Measurements from ENCODE around the gene EXOSC7. TPM values are rescaled to one million over a fixed set of nuclear protein-coding genes. Genes with fewer than 3 reads are reported as not detected.
"Not testable (repeated sequence)": the region's sequence is repeated elsewhere in the genome, so short reads cannot be mapped to it uniquely, and the experiment has no call there.

EXOSC7 gene
- total and polyA plus RNA-seq, 4 experiments from 2014 or later: 44.6 to 66.9 (median 47.3) TPM

- POLR2A ChIA-PET (ENCODE audit: partially characterized antibody): no interaction called here
- CTCF ChIA-PET (ENCODE audit: partially characterized antibody): interaction anchor here (7.8 to 20.4 kb wide), 2 partner anchors 8 to 159 kb away, joined by 42 to 688 read pairs; no protein-coding TSS in a partner anchor
Measured at GRCh38 chr3:45049807-45050206, 73.8 kb downstream of the EXOSC7 start.

DNA sequence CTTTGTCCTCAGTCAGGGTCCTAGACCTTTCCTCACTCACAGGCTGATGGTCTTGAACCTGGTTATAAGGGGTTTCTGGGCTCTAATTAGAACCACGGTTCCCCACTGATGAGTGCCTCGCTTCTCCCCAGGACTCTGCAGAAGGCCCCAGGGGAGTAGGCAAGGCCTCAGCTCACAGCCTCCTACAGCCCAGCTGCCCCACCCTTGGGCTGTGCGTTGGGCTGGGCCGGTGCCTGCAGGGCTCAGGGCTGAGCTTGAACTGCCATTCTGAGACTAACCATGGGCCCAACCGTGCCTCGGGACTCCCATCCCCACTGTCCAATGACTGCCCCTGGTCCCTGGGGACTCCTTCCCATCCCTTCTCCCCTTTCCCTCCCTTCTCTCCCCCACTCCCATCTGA lies 75.6 kb downstream of the EXOSC7 start:
- Mint-ChIP-seq H3K27me3 (peaks cover 7 to 10% of the 10 kb centered on the region in 2 donors), H3K4me1 (peaks cover 0 to 7% (median 4%) of the 10 kb centered on the region in 4 donors), H3K36me3 (no peaks in the 10 kb centered on the region), H3K4me3 (no peak overlapping the region), H3K9me3 (no peaks in the 10 kb centered on the region), H3K27ac (no peak overlapping the region)
- ChIA-PET CTCF (ENCODE audit: partially characterized antibody) (interaction anchor here (7.8 kb wide), 1 partner anchor 10 kb away, joined by 42 read pairs; no protein-coding TSS in a partner anchor), POLR2A (ENCODE audit: partially characterized antibody) (no interaction called here)
- Histone ChIP-seq H3K9me3 (ENCODE audit: control insufficient read depth in 1 of 2, low read length in 2 of 2) (no peaks in the 10 kb centered on the region), H3K27me3 (ENCODE audit: insufficient read depth, low read length) (no peaks in the 10 kb centered on the region), H3K4me3 (ENCODE audit: low read length in 2 of 2) (no peak overlapping the region), H3K4me1 (ENCODE audit: insufficient read depth, low read length) (no peaks in the 10 kb centered on the region), H3K27ac (ENCODE audit: low read depth, low read length) (no peak overlapping the region), H3K36me3 (ENCODE audit: insufficient read depth, low read length) (no peaks in the 10 kb centered on the region)
- intact Hi-C loops (cut with micrococcal nuclease): no loop called here
- no peak for DNase-seq

More at GRCh38 chr3:45049807-45050206, 73.8 kb downstream of the EXOSC7 start:
- H3K4me3 Mint-ChIP-seq: no peak overlapping the region
- peaks cover 0 to 7% (median 4%) of the 10 kb centered on the region in 4 donors for H3K4me1 Mint-ChIP-seq
- peaks cover 7 to 12% of the 10 kb centered on the region in 2 donors for H3K27me3 Mint-ChIP-seq
- no peaks in the 10 kb centered on the region for H3K36me3 ChIP-seq (ENCODE audit: insufficient read depth, low read length)
- DNase-seq: no peak
- H3K27me3 ChIP-seq (ENCODE audit: insufficient read depth, low read length): no peaks in the 10 kb centered on the region
- H3K36me3 Mint-ChIP-seq: no peaks in the 10 kb centered on the region
- intact Hi-C loops (cut with micrococcal nuclease): no loop called here
- no peak overlapping the region for H3K4me3 ChIP-seq (ENCODE audit: low read length in 2 of 2)
- no peaks in the 10 kb centered on the region for H3K4me1 ChIP-seq (ENCODE audit: insufficient read depth, low read length)
- no peaks in the 10 kb centered on the region for H3K9me3 Mint-ChIP-seq
- H3K27ac Mint-ChIP-seq: no peak overlapping the region
- H3K27ac ChIP-seq (ENCODE audit: low read depth, low read length): no peak overlapping the region
- no peaks in the 10 kb centered on the region for H3K9me3 ChIP-seq (ENCODE audit: control insufficient read depth in 1 of 2, low read length in 2 of 2)

DNA sequence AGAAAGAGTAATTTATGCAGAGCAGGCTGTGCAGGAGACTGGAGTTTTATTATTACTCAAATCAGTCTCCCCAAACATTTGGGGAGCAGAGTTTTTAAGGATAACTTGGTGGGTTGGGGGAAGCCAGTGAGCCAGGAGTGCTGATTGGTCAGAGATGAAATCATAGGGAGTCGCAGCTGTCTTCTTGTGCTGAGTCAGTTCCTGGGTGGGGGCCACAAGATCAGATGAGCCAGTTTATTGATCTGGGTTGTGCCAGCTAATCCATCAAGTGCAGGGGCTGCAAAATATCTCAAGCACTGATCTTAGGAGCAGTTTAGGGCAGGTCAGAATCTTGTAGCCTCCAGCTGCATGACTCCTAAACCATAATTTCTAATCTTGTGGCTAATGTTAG lies 77.8 kb downstream of the EXOSC7 start:
- H3K27ac ChIP-seq (ENCODE audit: low read depth, low read length); H3K36me3 Mint-ChIP-seq; H3K9me3 ChIP-seq (ENCODE audit: control insufficient read depth in 1 of 2, low read length in 2 of 2); H3K9me3 Mint-ChIP-seq; H3K27ac Mint-ChIP-seq; H3K4me3 ChIP-seq (ENCODE audit: low read length in 2 of 2); H3K4me1 ChIP-seq (ENCODE audit: insufficient read depth, low read length); DNase-seq; H3K4me3 Mint-ChIP-seq; H3K4me1 Mint-ChIP-seq; H3K36me3 ChIP-seq (ENCODE audit: insufficient read depth, low read length); POLR2A ChIA-PET (ENCODE audit: partially characterized antibody); intact Hi-C loops (cut with micrococcal nuclease); H3K27me3 ChIP-seq (ENCODE audit: insufficient read depth, low read length): not testable (repeated sequence)
- peaks cover 11 to 13% of the 10 kb centered on the region in 2 donors for H3K27me3 Mint-ChIP-seq
- CTCF ChIA-PET (ENCODE audit: partially characterized antibody): interaction anchor here (5.5 to 7.8 kb wide), 2 partner anchors 12 to 157 kb away, joined by 22 to 42 read pairs; no protein-coding TSS in a partner anchor

DNA sequence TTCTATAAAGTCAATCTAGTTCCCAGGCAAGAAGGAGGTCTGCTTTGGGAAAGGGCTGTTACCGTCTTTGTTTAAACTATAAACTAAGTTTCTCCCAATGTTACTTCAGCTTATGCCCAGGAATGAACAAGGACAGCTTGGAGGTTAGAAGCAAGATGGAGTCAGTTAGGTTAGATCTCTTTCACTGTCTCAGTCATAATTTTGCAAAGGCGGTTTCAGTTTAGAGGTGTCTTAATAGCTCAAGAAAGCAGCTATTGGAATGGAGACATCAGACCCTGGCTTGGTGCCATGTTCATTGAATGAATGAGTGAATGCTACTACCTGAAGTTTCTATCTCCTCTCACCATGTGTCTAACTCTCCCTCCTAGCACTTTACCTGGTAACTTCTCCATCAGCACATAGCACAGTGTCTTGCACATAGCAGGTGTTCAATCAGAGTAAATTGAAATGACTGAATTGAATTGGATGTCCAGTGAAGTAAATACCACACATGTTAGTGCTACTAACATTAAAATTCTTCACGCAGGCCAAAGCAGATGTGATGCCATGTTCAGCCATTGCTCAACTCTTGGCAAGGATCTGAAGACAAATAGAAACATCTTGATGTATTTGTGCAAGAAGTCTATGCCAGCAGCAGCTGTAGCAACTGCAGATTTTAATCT lies 78.3 kb downstream of the EXOSC7 start:
- H3K4me3 Mint-ChIP-seq: no peak overlapping the region
- H3K4me1 ChIP-seq (ENCODE audit: insufficient read depth, low read length): no peaks in the 10 kb centered on the region
- ChIA-PET POLR2A (ENCODE audit: partially characterized antibody) (no interaction called here), CTCF (ENCODE audit: partially characterized antibody) (interaction anchor here (1.7 to 7.8 kb wide), 3 partner anchors 12 to 247 kb away, joined by 3 to 42 read pairs (median 22); no protein-coding TSS in a partner anchor)
- H3K9me3 Mint-ChIP-seq: no peaks in the 10 kb centered on the region
- H3K27ac ChIP-seq (ENCODE audit: low read depth, low read length): no peak overlapping the region
- peaks cover 0 to 7% (median 4%) of the 10 kb centered on the region in 4 donors for H3K4me1 Mint-ChIP-seq
- H3K36me3 ChIP-seq (ENCODE audit: insufficient read depth, low read length): no peaks in the 10 kb centered on the region
- H3K36me3 Mint-ChIP-seq: no peaks in the 10 kb centered on the region
- no peaks in the 10 kb centered on the region for H3K9me3 ChIP-seq (ENCODE audit: control insufficient read depth in 1 of 2, low read length in 2 of 2)
- no peak overlapping the region for H3K27ac Mint-ChIP-seq
- H3K27me3 ChIP-seq (ENCODE audit: insufficient read depth, low read length): no peaks in the 10 kb centered on the region
- peaks cover 9 to 11% of the 10 kb centered on the region in 2 donors for H3K27me3 Mint-ChIP-seq
- no peak overlapping the region for H3K4me3 ChIP-seq (ENCODE audit: low read length in 2 of 2)
- intact Hi-C loops (cut with micrococcal nuclease): no loop called here
- no peak for DNase-seq

DNA sequence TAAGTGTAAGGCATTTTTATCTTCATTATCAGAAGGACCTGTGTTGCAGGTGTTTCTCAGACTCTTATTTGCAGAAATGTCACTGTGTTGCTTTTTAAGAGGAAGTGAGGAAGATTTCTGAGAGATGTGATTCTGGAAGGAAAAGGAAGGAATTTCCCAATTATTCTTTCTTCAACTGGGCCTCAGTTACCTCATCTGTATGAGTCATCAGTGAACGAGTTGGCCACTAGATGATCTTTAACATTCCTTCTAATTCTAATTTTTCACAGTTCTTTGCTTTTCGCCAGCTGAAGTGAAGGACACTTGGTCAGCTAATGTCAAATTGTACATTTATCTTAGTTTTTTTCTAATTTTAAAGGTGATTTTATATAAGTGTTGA lies 79.0 kb downstream of the EXOSC7 start:
- Mint-ChIP-seq H3K9me3 (no peaks in the 10 kb centered on the region), H3K27me3 (peaks cover 6 to 11% of the 10 kb centered on the region in 2 donors), H3K4me3 (no peak overlapping the region), H3K36me3 (no peaks in the 10 kb centered on the region), H3K4me1 (peaks cover 0 to 7% (median 4%) of the 10 kb centered on the region in 4 donors), H3K27ac (no peak overlapping the region)
- H3K36me3 ChIP-seq (ENCODE audit: insufficient read depth, low read length): no peaks in the 10 kb centered on the region
- ChIA-PET CTCF (ENCODE audit: partially characterized antibody) (interaction anchor here (1.2 to 7.8 kb wide), 6 partner anchors 13 to 247 kb away, joined by 3 to 42 read pairs (median 4); no protein-coding TSS in a partner anchor), POLR2A (ENCODE audit: partially characterized antibody) (no interaction called here)
- no peaks in the 10 kb centered on the region for H3K27me3 ChIP-seq (ENCODE audit: insufficient read depth, low read length)
- intact Hi-C loops (cut with micrococcal nuclease): no loop called here
- no peak for DNase-seq
- H3K27ac ChIP-seq (ENCODE audit: low read depth, low read length): no peak overlapping the region
- no peaks in the 10 kb centered on the region for H3K9me3 ChIP-seq (ENCODE audit: control insufficient read depth in 1 of 2, low read length in 2 of 2)
- no peak overlapping the region for H3K4me3 ChIP-seq (ENCODE audit: low read length in 2 of 2)
- no peaks in the 10 kb centered on the region for H3K4me1 ChIP-seq (ENCODE audit: insufficient read depth, low read length)

GRCh38 chr3:45055411-45056143 lies 79.5 kb downstream of the EXOSC7 start:
- POLR2A ChIA-PET (ENCODE audit: partially characterized antibody): no interaction called here
- H3K27ac Mint-ChIP-seq: no peak overlapping the region

GRCh38 chr3:45056608-45057301 lies 80.7 kb downstream of the EXOSC7 start:
- Histone ChIP-seq H3K27me3 (ENCODE audit: insufficient read depth, low read length) (no peaks in the 10 kb centered on the region), H3K4me3 (ENCODE audit: low read length in 2 of 2) (no peak overlapping the region), H3K27ac (ENCODE audit: low read depth, low read length) (no peak overlapping the region), H3K36me3 (ENCODE audit: insufficient read depth, low read length) (no peaks in the 10 kb centered on the region), H3K9me3 (ENCODE audit: control insufficient read depth in 1 of 2, low read length in 2 of 2) (no peaks in the 10 kb centered on the region), H3K4me1 (ENCODE audit: insufficient read depth, low read length) (no peaks in the 10 kb centered on the region)
- ChIA-PET POLR2A (ENCODE audit: partially characterized antibody) (no interaction called here), CTCF (ENCODE audit: partially characterized antibody) (interaction anchor here (1.5 to 7.8 kb wide), 3 partner anchors 15 to 154 kb away, joined by 4 to 42 read pairs (median 22); no protein-coding TSS in a partner anchor)
- peaks cover 4 to 10% of the 10 kb centered on the region in 2 donors for H3K27me3 Mint-ChIP-seq
- H3K36me3 Mint-ChIP-seq: no peaks in the 10 kb centered on the region
- peaks cover 0 to 7% (median 4%) of the 10 kb centered on the region in 4 donors for H3K4me1 Mint-ChIP-seq
- H3K27ac Mint-ChIP-seq: no peak overlapping the region
- no peak for DNase-seq
- H3K9me3 Mint-ChIP-seq: no peaks in the 10 kb centered on the region
- intact Hi-C loops (cut with micrococcal nuclease): no loop called here
- H3K4me3 Mint-ChIP-seq: no peak overlapping the region

More at GRCh38 chr3:45055411-45056143, 79.5 kb downstream of the EXOSC7 start:
- Histone ChIP-seq H3K4me1 (ENCODE audit: insufficient read depth, low read length) (no peaks in the 10 kb centered on the region), H3K27ac (ENCODE audit: low read depth, low read length) (no peak overlapping the region), H3K36me3 (ENCODE audit: insufficient read depth, low read length) (no peaks in the 10 kb centered on the region), H3K9me3 (ENCODE audit: control insufficient read depth in 1 of 2, low read length in 2 of 2) (no peaks in the 10 kb centered on the region), H3K4me3 (ENCODE audit: low read length in 2 of 2) (no peak overlapping the region), H3K27me3 (ENCODE audit: insufficient read depth, low read length) (no peaks in the 10 kb centered on the region)
- H3K4me1 Mint-ChIP-seq: peaks cover 0 to 7% (median 4%) of the 10 kb centered on the region in 4 donors
- H3K27me3 Mint-ChIP-seq: peaks cover 6 to 11% of the 10 kb centered on the region in 2 donors
- H3K36me3 Mint-ChIP-seq: no peaks in the 10 kb centered on the region
- H3K9me3 Mint-ChIP-seq: no peaks in the 10 kb centered on the region
- CTCF ChIA-PET (ENCODE audit: partially characterized antibody): interaction anchor here (1.2 to 7.8 kb wide), 6 partner anchors 13 to 246 kb away, joined by 3 to 42 read pairs (median 4); no protein-coding TSS in a partner anchor
- intact Hi-C loops (cut with micrococcal nuclease): no loop called here
- no peak overlapping the region for H3K4me3 Mint-ChIP-seq
- DNase-seq: no peak
